MCF 10A (cell line): Measurements from ENCODE around the gene SHISA5. TPM values are rescaled to one million over a fixed set of nuclear protein-coding genes. Genes with fewer than 3 reads are reported as not detected.

Experiments
- BruUV-seq: library from RNA; stranded (reverse); fragments of 400-500 nt; replicated peaks from 2 replicates; lab custom pipeline; 2021; lab: Mats Ljungman, UMichigan
- CTCF ChIA-PET: fragments of 300-600 bp; sonication (Branson Sonifier 250); formaldehyde crosslinking; extraction: SDS; loops from one replicate; lab custom pipeline; 2021; ENCODE audit warnings: antibody characterized with exemption, inconsistent platforms; lab: Yijun Ruan, JAX
- POLR2A ChIA-PET: fragments of 300-600, 350-650 bp; sonication (Branson Sonifier 250); formaldehyde crosslinking; extraction: SDS; loops from one replicate; lab custom pipeline; 2020; ENCODE audit warnings: antibody characterized with exemption, inconsistent platforms; lab: Yijun Ruan, JAX
- DNase-seq: peaks from one replicate; pipeline ENCODE4 v3.0.0-alpha.2; 2018; ENCODE audit not compliant: unreplicated experiment
- H3K27ac Mint-ChIP-seq: one replicate; pipeline ENCODE4 v1.8.0; 2022; ENCODE audit warnings: mild to moderate bottlenecking, low read depth, mixed read lengths; ENCODE audit not compliant: unreplicated experiment
- H3K27me3 Mint-ChIP-seq: one replicate; pipeline ENCODE4 v1.8.0; 2022; ENCODE audit warnings: mixed read lengths; ENCODE audit not compliant: insufficient read depth, unreplicated experiment
- H3K36me3 Mint-ChIP-seq: one replicate; pipeline ENCODE4 v1.8.0; 2022; ENCODE audit warnings: mild to moderate bottlenecking, moderate library complexity, mixed read lengths; ENCODE audit not compliant: insufficient read depth, unreplicated experiment
- H3K4me1 Mint-ChIP-seq: one replicate; pipeline ENCODE4 v1.8.0; 2022; ENCODE audit warnings: mixed read lengths; ENCODE audit not compliant: insufficient read depth, unreplicated experiment
- H3K4me3 Mint-ChIP-seq: one replicate; pipeline ENCODE4 v1.8.0; 2022; ENCODE audit warnings: mild to moderate bottlenecking, moderate library complexity, mixed read lengths; ENCODE audit not compliant: unreplicated experiment
- H3K9me3 Mint-ChIP-seq: one replicate; pipeline ENCODE4 v1.8.0; 2022; ENCODE audit warnings: mixed read lengths; ENCODE audit not compliant: unreplicated experiment
- intact Hi-C: fragments of 100-400 bp; cut with micrococcal nuclease; formaldehyde crosslinking; loops from 2 replicates; pipeline ENCODE4 v1.14.1; 2022
- total RNA-seq: library from RNA; stranded (reverse); gene quantifications from 2 replicates; pipeline ENCODE4 v1.2.3, GENCODE V29; 2022
- TF ChIP-seq, protein P1 (sequence below): fragments of 200-600 bp; IDR thresholded peaks from one replicate; pipeline ENCODE4 v1.8.0; 2022; ENCODE audit warnings: antibody characterized with exemption, mild to moderate bottlenecking; ENCODE audit not compliant: unreplicated experiment

Gene SHISA5
- total RNA-seq, 1 experiment from 2014 or later = 131 TPM

DNA sequence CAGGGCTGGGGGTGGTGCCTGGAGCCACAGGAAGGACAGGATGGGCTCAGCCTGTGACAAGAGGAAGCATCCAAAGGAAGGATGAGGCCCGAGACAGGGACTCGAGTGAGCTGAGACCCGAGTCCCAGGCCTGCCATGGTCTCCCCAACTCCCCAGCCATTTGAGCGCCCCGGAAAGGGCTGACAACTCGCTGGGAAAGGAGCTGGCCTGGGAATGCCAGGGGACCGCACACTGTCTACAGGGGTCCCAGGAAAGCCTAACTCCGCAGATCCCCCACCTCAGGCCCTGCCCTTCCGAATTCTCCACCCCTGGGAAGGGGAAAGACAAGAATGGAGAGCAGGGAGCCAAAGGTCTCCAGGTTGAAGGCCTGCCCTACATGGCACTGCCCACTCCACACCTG is 21.0 kb upstream of the SHISA5 start:
- TF ChIP-seq, protein P1, sequence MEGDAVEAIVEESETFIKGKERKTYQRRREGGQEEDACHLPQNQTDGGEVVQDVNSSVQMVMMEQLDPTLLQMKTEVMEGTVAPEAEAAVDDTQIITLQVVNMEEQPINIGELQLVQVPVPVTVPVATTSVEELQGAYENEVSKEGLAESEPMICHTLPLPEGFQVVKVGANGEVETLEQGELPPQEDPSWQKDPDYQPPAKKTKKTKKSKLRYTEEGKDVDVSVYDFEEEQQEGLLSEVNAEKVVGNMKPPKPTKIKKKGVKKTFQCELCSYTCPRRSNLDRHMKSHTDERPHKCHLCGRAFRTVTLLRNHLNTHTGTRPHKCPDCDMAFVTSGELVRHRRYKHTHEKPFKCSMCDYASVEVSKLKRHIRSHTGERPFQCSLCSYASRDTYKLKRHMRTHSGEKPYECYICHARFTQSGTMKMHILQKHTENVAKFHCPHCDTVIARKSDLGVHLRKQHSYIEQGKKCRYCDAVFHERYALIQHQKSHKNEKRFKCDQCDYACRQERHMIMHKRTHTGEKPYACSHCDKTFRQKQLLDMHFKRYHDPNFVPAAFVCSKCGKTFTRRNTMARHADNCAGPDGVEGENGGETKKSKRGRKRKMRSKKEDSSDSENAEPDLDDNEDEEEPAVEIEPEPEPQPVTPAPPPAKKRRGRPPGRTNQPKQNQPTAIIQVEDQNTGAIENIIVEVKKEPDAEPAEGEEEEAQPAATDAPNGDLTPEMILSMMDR = no peak
- H3K27ac Mint-ChIP-seq = no peak overlapping the region
- peaks cover 5% of the 10 kb centered on the region for H3K4me1 Mint-ChIP-seq
- ChIA-PET POLR2A (no interaction called here), CTCF (no interaction called here)
- no peaks in the 10 kb centered on the region for H3K9me3 Mint-ChIP-seq
- no peak overlapping the region for H3K4me3 Mint-ChIP-seq
- intact Hi-C loops = no loop called here
- H3K27me3 Mint-ChIP-seq = no peaks in the 10 kb centered on the region
- H3K36me3 Mint-ChIP-seq = peaks cover 29% of the 10 kb centered on the region
- DNase-seq = no peak
- no TSS peak for BruUV-seq

DNA sequence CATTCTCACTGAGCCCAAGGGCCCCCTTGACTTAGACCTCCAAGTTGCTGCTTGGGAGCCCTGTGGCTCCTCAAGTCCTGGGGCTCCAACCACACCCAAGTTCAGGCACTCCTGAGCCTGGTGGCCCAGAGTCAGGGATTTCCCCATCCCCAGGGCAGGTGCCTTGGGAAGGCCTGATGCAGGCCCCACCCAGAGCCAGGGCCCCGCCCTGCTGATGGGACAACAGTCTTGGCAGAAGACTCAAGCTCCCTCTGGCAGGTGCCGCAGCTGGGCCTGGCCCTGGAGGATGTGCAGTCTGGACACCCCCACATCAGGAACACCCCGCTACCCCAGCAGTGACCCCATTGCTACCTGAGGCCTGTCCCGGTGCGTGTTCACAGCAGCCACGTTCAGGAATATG is 17.7 kb upstream of the SHISA5 start:
- POLR2A ChIA-PET = no interaction called here
- Mint-ChIP-seq H3K27me3 (no peaks in the 10 kb centered on the region), H3K36me3 (peaks cover 18% of the 10 kb centered on the region), H3K4me3 (no peak overlapping the region), H3K9me3 (no peaks in the 10 kb centered on the region), H3K27ac (no peak overlapping the region), H3K4me1 (no peaks in the 10 kb centered on the region)
- no peak for DNase-seq
- CTCF ChIA-PET = no interaction called here
- BruUV-seq = no TSS peak
- TF ChIP-seq, protein P1 = no peak
- intact Hi-C loops = no loop called here

DNA sequence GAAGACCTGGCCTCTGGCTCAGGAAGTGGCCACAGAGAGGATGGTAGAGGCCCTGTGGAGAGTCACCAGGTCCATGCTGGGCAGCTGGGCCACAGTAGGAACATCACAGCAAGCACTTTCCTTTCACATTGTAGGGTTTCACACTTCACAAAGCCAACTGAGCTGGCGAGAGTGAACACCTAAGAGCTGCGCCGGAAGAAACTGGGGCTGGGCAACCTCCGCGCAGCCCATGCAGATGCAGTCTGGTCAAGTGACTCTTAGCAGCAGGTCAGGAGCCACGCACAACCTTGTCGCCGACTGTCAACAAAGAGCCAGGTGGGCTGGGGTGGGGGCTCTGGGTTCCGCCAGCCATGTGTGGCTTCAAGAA is 15.3 kb upstream of the SHISA5 start:
- Mint-ChIP-seq H3K4me3 (no peak overlapping the region), H3K36me3 (peaks cover 6% of the 10 kb centered on the region), H3K27me3 (no peaks in the 10 kb centered on the region), H3K27ac (no peak overlapping the region), H3K9me3 (no peaks in the 10 kb centered on the region), H3K4me1 (no peaks in the 10 kb centered on the region)
- no peak for DNase-seq
- intact Hi-C loops = no loop called here
- CTCF ChIA-PET = no interaction called here
- TF ChIP-seq, protein P1 = no peak
- POLR2A ChIA-PET = interaction anchor here (1.1 kb wide), 1 partner anchor 16 kb away, joined by 4 read pairs; no protein-coding TSS in a partner anchor
- no TSS peak for BruUV-seq

DNA sequence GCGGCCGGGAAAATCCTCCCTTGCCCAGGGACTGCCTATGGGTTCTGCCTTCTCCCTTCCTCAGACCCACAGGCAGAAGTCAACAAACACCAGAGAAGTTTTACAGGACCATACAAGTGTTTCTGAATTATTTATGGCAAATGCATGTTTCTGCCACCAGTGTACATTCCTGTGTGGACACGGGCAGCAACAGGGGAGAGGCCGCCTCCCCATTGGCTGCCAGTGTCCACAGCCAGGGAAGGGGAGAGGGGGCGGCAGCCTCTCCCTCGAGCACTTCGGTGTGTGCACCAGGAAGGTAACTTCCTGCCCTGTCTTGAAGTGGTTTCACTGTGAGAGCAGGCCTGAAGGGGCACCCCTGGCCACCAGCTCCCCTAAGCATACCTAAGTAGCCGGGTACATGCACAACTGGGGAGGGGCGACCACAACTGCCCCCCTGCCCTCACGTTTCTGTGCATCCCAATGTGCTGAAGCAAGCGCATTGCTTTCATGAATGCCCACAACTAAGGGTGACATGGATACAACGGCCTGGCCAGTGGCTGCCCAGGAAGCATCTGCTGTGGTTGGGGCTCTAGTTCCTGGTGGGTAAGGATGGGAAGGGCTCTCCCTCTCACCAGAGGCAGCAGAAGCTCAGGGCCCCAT is 14.8 kb upstream of the SHISA5 start:
- no peaks in the 10 kb centered on the region for H3K4me1 Mint-ChIP-seq
- DNase-seq = no peak
- intact Hi-C loops = no loop called here
- no peaks in the 10 kb centered on the region for H3K9me3 Mint-ChIP-seq
- TF ChIP-seq, protein P1 = no peak
- CTCF ChIA-PET = no interaction called here
- H3K4me3 Mint-ChIP-seq = no peak overlapping the region
- H3K27ac Mint-ChIP-seq = no peak overlapping the region
- POLR2A ChIA-PET = interaction anchor here (1.1 kb wide), 1 partner anchor 15 kb away, joined by 4 read pairs; no protein-coding TSS in a partner anchor
- no TSS peak for BruUV-seq
- H3K36me3 Mint-ChIP-seq = peaks cover 6% of the 10 kb centered on the region
- H3K27me3 Mint-ChIP-seq = no peaks in the 10 kb centered on the region
